NCI-H1436 treated with DMSO at 0.1 percent for 48 hours (cell line): ENCODE measurements around the gene SBNO1.
"Not testable (repeated sequence)": the region's sequence is repeated elsewhere in the genome, so short reads cannot be mapped to it uniquely, and the experiment has no call there.

Experiments
- DNase-seq: peaks from one replicate; lab custom pipeline; 2025; lab: John Stamatoyannopoulos, UW

SBNO1 gene

GRCh38 chr12:123388951-123389559 lies 24.4 kb upstream of the SBNO1 start:
- no peak for DNase-seq

- no peak for DNase-seq
These were observed 23.7 kb upstream of the SBNO1 start for GRCh38 chr12:123388177-123388950.

- no peak for DNase-seq
These were observed 23.0 kb upstream of the SBNO1 start for GRCh38 chr12:123387508-123388176.

DNA sequence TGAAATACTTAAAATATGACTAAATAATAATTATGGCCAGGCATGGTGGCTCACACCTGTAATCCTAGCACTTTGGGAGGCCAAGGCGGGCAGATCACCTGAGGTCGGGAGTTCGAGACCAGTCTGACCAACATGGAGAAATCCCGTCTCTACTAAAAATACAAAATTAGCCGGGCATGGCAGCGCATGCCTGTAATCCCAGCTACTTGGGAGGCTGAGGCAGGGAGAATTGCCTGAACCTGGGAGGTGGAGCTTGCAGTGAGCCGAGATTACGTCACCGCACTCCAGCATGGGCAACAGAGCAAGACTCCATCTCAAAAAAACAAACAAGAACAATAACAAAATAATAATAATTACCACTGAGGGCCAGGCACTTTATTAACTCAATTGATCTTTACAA lies 20.9 kb upstream of the SBNO1 start:
- not testable (repeated sequence) for DNase-seq

GRCh38 chr12:123384994-123385376 lies 20.3 kb upstream of the SBNO1 start:
- DNase-seq = no peak

DNA sequence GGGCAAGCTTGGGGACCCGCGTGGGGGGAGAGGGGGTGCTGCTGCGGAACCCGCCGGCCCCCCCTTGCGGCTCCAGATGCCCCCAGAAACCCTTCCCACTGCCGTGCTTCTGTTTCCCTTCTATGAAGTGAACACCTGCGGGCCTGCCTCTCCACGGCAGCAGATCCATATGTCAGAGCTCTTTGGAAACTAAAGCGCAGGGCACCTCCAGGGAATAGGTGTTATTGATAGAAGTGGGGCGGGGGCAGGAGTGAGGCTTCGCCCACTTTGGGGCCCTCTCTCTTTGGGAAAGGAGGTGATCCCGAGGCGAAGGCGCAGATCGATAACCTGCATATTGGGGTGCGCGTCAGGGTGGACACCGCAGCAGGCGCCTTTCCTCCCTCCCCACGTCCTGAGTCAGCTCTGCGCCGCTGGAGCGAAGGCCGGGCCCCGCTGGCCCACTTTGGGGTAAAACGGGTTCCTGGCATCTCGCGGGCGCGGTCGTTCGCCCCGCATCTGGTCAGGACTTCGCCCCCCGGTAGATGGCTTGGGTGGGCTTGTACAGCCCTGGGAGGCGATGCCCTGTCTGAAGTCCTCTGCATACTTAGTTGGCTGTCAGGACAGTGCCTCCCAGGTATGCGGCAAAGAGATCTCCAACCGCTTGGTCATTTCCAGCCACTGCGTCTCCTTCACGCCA lies 19.8 kb upstream of the SBNO1 start:
- no peak for DNase-seq

DNA sequence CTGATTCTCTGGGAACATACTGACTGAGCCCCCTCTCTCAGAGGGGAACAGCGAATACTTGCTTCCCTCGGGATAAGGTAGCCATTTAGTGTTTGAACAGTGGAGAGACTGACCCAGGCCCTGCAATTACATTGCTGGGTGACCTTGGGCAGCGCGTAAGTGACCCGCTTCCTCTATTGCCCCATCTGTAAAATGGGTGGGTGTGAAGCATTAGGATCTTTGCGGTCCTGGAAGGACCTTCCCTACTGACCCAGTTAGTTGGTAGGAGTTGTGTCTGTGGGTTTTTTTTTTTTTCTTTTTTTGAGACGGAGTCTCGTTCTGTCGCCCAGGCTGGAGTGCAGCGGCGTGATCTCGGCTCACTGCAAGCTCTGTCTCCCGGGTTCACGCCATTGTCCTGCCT lies 18.0 kb upstream of the SBNO1 start:
- DNase-seq = no peak

DNA sequence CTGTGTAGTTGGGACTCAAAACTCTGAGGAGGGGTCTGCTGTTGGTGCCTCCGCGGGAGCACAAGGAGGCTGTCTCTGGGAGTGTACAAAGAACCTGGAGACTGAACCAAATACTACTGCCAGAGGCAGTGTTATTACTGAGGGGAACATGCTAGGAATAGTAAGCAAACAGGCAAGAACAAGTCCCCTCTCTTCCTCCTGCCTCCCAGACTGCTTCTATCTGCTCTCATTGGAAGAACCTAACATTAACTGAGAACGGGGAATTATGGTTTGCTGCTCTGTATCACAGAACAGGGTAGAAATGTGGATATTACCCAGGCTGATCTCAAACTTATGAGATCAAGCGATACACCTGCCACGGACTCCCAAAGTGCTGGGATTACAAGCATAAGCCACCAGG lies 14.7 kb upstream of the SBNO1 start:
- DNase-seq = no peak

DNA sequence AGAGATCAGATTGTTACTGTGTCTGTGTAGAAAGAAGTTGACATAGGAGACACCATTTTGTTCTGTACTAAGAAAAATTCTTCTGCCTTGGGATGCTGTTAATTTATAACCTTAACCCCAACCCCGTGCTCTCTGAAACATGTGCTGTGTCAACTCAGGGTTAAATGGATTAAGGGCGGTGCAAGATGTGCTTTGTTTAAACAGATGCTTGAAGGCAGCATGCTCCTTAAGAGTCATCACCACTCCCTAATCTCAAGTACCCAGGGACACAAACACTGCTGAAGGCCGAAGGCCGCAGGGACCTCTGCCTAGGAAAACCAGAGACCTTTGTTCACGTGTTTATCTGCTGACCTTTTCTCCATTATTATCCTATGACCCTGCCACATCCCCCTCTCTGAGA lies 7.8 kb upstream of the SBNO1 start:
- not testable (repeated sequence) for DNase-seq

GRCh38 chr12:123371667-123372368 lies 7.2 kb upstream of the SBNO1 start:
- DNase-seq = not testable (repeated sequence)

DNA sequence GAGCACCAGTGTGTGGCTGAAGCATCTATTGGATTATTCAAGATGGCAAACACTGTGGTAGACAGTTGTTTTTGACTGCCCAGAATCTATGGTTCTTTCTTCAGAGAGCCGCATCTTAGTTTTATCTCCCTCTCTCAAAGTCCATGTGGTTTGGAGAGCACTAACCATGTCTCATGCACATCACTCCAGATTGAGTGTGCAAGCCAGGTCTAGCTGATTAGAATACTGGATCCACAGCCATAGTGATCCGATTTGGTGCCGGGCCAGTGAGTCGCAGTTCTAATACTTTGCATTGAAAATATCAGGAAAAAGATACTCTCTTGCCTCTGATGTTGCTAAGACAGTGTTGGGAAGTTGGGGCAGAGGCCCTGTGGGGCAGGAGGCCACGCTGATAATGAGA lies 4.6 kb upstream of the SBNO1 start:
- DNase-seq = no peak

DNA sequence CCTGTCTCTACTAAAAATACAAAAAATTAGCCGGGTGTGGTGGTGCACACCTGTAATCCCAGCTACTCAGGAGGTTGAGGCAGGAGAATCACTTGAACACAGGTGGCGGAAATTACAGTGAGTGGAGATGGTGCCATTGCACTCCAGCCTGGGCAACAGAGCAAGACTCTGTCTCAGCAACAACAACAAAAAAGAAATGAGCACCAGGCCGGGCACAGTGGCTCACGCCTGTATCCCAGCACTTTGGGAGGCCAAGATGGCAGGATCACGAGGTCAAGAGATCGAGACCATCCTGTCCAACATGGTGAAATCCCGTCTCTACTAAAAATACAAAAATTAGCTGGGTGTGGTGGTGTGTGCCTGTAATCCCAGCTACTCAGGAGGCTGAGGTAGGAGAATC lies 3.8 kb upstream of the SBNO1 start:
- not testable (repeated sequence) for DNase-seq

DNA sequence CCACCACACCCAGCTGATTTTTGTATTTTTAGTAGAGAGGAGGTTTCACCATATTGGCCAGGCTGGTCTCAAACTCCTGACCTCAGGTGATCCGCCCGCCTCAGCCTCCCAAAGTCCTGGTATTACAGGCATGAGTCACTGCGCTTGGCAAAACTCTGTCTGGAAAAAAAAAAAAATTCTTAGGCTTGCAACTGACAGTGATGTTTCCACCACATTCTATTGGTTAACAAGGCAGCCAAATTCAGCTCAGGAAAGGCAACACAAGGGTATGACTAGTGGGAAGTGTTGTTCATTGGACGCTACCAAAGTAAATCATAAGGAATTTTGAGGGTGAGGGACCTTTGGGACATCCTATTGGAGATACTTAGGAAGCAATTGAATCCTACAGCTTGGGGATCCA lies 2.9 kb upstream of the SBNO1 start:
- DNase-seq = no peak

GRCh38 chr12:123365025-123365917 lies 624 bp upstream of the SBNO1 start:
- peak; percentile 92 for DNase-seq

DNA sequence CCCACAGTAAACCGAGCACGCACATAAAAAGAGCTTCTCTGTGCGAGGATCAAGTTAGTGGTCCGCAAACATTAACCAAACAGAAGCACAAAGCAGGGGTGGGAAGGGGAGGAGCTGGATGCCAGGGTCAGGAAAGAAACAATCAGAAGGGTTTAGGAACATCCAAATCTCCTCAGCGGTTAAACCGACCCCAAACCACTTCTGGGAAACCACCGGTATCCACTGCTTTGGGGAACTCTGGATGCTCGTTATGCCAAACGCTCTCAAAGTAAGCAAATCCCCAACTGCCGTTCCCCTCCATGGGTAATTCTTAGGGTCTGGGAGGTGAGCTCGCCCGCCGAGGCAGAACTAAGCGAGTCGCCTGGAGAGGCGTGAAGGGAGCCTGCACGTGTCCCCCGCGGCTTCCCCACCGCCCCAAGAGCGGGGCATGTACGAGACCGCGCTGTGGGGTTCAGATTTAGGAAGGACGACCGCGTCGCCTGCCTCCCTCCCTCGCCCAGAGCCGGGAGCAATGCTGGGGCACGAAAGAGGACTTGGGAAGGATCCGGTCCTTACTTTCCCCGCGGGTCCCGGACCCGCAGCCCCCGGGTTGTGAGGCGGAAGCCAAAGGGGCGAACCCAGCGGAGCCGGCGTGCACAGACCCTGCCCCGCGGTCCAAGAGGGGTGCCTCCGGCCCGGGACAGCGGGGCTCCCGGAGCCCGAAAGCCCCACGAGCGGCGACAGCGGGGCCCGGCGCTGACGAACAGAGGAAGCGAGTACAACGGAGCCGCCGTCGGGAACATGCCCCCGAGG lies 711 bp downstream of the SBNO1 start:
- DNase-seq = no peak

- DNase-seq = no peak
These were observed 1.3 kb downstream of the SBNO1 start for GRCh38 chr12:123363390-123363739.

DNA sequence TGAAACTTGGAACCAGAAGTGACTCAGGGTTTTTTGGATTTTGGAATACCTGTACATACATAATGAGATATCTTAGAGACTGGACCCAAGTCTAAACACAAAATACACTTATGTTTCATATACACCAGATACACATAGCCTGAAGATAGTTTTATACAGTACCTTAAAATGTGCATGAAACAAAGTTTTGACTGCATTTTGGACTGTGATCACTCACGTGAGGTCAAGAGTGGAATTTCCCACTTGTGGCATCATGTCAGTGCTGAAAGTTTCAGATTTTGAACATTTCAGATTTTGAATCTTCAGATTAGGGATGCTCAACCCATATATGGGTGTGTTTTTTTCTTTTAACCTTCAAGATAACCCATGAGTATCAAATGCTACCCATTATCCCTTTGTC lies 6.6 kb downstream of the SBNO1 start:
- no peak for DNase-seq

DNA sequence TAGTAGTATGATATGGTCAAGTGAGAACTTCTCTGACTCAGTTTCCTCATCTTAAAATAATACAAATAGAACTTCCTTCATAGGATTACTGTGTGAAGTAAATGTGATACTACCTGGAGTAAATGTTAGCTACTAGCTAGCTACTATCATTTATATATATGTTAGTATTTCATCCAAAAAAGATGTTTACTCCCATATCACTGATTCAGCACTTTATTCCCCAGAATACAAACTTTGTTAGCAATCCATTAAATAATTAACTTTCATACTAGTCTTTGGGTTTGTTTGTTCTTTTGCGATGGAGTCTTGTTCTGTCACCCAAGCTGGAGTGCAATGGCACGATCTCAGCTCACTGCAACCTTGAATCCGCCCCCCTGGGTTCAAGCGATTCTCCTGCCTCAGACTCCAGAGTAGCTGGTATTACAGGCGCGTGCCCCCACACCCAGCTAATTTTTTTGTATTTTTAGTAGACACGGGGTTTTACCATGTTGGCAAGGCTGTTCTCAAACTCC lies 8.4 kb downstream of the SBNO1 start:
- DNase-seq = no peak

DNA sequence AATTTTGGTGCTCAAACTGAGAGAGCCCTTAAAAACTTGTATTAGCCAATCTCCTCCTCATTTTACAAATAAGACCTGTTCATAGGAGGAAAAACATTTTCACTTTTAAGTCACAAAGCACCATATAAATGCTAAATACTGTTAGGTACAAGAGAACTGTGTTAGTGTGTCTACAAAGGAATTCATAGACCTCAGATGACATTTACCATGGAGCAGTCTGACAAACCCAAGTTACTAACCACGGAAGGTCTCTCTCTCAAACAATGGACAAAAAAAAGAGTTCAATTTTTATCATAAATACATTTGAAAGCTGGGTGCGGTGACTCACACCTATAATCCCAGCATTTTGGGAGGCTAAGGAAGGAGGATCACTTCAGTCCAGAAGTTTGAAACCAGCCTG lies 10.0 kb downstream of the SBNO1 start:
- no peak for DNase-seq

DNA sequence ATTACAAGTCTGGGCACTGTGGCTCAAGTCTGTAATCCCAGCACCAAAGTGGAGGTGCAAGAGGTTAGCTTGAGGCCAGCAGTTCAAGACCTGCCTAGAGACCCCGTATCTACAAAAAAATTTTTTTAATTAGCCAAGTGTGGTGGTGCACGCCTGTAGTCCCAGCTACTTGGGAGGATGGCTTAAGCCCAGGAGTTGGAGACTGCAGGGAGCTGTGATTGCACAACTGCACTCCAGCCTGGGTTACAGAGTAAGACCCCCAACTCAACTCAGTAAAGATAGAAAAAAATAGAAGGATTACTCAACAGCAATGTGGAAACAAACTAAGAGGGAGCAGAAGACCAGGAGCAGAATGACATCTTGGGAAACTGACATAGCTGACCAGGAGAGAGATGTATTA lies 13.3 kb downstream of the SBNO1 start:
- DNase-seq = no peak
